HL-60/S4 treated with retinoic acid at 250 ng/mL for 4 days and 3 days (cell line): ENCODE data around the gene OR4M1.
"Not testable (repeated sequence)": the region's sequence is repeated elsewhere in the genome, so short reads cannot be mapped to it uniquely, and the experiment has no call there.

ENCODE experiments used
- in situ Hi-C: fragments of 300-500 bp; cut with MboI; formaldehyde crosslinking; loops from 2 replicates; pipeline ENCODE4 v1.7.0; 2022; ENCODE audit warnings: low sequenced_read_pairs

OR4M1 gene

DNA sequence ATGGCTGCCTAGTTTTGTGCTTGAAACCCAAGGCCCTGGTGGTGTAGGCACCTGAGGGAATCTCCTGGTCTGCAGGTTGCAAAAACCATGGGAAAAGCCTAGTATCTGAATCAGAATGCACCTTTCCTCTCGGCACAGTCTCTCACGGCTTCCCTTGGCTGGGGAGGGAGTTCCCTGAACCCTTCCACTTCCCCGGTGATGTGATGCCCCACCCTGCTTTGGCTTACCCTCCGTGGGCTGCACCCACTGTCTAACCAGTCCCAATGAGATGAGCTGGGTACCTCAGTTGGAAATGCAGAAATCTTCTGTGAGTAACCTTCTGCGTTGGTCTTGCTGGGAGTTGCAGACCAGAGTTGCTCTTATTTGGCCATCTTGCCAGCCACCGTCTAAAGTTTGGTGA, 47.7 kb downstream of the OR4M1 start:
- in situ Hi-C loops = not testable (repeated sequence)

DNA sequence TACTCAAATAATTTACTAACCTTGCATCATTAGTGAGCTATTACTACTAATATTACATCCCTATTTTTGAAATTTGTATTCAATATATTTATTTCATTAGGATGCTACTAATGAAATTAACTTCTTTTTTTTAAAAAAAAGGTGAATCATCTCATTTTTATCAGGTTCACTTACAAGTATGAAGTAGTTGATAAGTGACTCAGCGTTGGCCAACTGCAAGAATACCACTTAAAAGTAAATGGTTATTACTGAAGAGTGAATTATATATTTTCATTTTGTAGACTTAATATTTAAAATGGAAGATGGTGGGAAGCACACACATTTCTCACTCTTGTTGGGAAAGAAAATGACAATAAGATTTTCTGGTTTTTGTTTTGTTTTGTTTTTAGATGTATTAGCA, 49.9 kb downstream of the OR4M1 start:
- in situ Hi-C loops = no loop called here

DNA sequence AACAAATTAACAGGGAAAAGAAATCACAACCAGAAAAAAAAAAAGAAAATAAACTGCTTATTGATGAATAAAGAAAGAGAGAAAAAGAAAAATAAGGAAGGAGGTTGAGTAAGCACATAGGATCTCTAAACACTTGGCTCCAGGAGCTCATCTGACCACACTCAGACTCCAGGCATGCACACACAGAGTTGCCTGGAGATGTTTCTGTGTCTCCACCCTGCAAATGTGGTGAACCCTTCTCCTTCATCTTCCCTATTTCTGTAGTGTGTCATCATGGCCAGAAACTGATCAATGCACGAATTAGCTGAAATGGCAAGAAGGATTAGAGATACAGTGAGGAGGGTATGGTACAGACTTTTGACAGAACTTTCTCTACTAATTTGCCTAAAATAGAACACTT, 50.5 kb downstream of the OR4M1 start:
- in situ Hi-C loops = no loop called here

DNA sequence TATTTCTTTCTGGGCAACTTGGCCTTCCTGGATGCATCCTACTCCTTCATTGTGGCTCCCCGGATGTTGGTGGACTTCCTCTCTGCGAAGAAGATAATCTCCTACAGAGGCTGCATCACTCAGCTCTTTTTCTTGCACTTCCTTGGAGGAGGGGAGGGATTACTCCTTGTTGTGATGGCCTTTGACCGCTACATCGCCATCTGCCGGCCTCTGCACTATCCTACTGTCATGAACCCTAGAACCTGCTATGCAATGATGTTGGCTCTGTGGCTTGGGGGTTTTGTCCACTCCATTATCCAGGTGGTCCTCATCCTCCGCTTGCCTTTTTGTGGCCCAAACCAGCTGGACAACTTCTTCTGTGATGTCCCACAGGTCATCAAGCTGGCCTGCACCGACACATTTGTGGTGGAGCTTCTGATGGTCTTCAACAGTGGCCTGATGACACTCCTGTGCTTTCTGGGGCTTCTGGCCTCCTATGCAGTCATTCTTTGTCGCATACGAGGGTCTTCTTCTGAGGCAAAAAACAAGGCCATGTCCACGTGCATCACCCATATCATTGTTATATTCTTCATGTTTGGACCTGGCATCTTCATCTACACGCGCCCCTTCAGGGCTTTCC, 54.4 kb downstream of the OR4M1 start:
- in situ Hi-C loops = not testable (repeated sequence)

DNA sequence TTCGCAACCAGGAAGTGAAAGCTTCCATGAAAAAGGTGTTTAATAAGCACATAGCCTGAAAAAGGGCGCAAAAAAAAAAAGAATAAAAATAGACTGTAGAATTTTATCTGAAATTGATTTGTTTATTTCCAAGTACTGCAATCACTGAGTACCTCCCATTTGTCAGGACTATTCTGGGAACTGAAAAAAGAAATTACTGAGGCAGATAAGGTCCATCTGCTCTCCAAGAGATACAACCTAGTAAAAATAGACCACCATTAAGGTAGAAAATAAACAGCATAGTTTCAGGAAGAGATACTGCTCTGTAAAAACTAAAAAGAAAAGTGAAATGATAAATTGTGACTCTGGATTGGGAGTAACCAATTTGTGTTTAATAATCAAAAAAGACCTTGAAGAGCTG, 55.0 kb downstream of the OR4M1 start:
- in situ Hi-C loops = no loop called here
